Esophagus muscularis mucosa (tissue), 3 donors: ENCODE data around the gene SHROOM2.

ENCODE experiments used
- POLR2AphosphoS5 ChIP-seq, 2 donors: sonication (generic); formaldehyde crosslinking; IDR thresholded peaks; one replicate each; pipeline ENCODE4 v1.6.1; 2017; ENCODE audit warnings: antibody characterized with exemption in 2 of 2
- TF ChIP-seq, protein P1 (sequence below), 3 experiments: fragments of 200-600 bp in 2 of 3; fragments of 450-650 bp in 1 of 3; sonication (generic) in 2 of 3; IDR thresholded peaks; one replicate each; pipeline ENCODE4 v1.5.1; 2017 to 2019; ENCODE audit warnings: antibody characterized with exemption in 3 of 3, mild to moderate bottlenecking in 2 of 3, moderate library complexity in 1 of 3

- TF ChIP-seq, protein P1, sequence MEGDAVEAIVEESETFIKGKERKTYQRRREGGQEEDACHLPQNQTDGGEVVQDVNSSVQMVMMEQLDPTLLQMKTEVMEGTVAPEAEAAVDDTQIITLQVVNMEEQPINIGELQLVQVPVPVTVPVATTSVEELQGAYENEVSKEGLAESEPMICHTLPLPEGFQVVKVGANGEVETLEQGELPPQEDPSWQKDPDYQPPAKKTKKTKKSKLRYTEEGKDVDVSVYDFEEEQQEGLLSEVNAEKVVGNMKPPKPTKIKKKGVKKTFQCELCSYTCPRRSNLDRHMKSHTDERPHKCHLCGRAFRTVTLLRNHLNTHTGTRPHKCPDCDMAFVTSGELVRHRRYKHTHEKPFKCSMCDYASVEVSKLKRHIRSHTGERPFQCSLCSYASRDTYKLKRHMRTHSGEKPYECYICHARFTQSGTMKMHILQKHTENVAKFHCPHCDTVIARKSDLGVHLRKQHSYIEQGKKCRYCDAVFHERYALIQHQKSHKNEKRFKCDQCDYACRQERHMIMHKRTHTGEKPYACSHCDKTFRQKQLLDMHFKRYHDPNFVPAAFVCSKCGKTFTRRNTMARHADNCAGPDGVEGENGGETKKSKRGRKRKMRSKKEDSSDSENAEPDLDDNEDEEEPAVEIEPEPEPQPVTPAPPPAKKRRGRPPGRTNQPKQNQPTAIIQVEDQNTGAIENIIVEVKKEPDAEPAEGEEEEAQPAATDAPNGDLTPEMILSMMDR (IDR thresholded peaks at IDR 0.05) = no peak
- no peak for TF ChIP-seq POLR2AphosphoS5 (IDR thresholded peaks at IDR 0.05)
These were observed 18.2 kb downstream of the SHROOM2 start for GRCh38 chrX:9804444-9804843.
